HepG2 (cell line): ENCODE data around the gene SRGAP3. TPM values are rescaled to one million over a fixed set of nuclear protein-coding genes. Genes with fewer than 3 reads are reported as not detected.
A peak's percentile ranks its signal among the peaks of the same experiment; 100 is the strongest.

Experiments
- CSRNP2 ChIP-seq: sonication (generic); formaldehyde crosslinking; conservative IDR thresholded peaks from 2 replicates; pipeline ENCODE4 v1.8.0; 2022; ENCODE audit warnings: low read depth, missing genetic modification reagents
- DBP ChIP-seq: sonication (generic); formaldehyde crosslinking; IDR thresholded peaks from 2 replicates; pipeline ENCODE4 v1.4.0; 2020; ENCODE audit warnings: missing genetic modification reagents; ENCODE audit errors: not compliant biosample characterization
- ELF1 ChIP-seq: sonication (generic); formaldehyde crosslinking; IDR thresholded peaks from 2 replicates; pipeline ENCODE4 v1.4.0; 2020; ENCODE audit warnings: missing genetic modification reagents
- FOSL2 ChIP-seq: sonication (generic); formaldehyde crosslinking; IDR thresholded peaks from 2 replicates; pipeline ENCODE4 v1.4.0; 2020; ENCODE audit warnings: missing genetic modification reagents
- FOXP1 ChIP-seq, 2 experiments: fragments of 450-650 bp in 1 of 2; IDR thresholded peaks; 2 replicates each; pipeline ENCODE4 v1.6.1; 2017 to 2018; ENCODE audit warnings: antibody characterized with exemption in 1 of 2
- HNRNPL ChIP-seq: fragments of 200-400 bp; formaldehyde crosslinking; IDR thresholded peaks from 2 replicates; pipeline ENCODE4 v1.6.1; 2017; ENCODE audit warnings: mild to moderate bottlenecking, low read depth, low read length
- ISX ChIP-seq: sonication (generic); formaldehyde crosslinking; conservative IDR thresholded peaks from 2 replicates; pipeline ENCODE4 v1.5.0; 2020; ENCODE audit warnings: missing genetic modification reagents
- KDM2A ChIP-seq: sonication (generic); formaldehyde crosslinking; IDR thresholded peaks from 2 replicates; pipeline ENCODE4 v1.4.0; 2020; ENCODE audit warnings: low read depth, missing genetic modification reagents, borderline replicate concordance
- LCORL ChIP-seq, 2 experiments: fragments of 450-650 bp in 1 of 2; sonication (generic) in 1 of 2; formaldehyde crosslinking in 1 of 2; IDR thresholded peaks; 2 replicates each; pipeline versions ENCODE4 v1.5.0 to v1.6.1; 2017 to 2020; ENCODE audit warnings: antibody characterized with exemption in 1 of 2, missing genetic modification reagents in 1 of 2
- MAZ ChIP-seq, 2 experiments: sonication (generic) in 1 of 2; formaldehyde crosslinking in 1 of 2; IDR thresholded peaks; 2 replicates each; pipeline versions ENCODE4 v1.5.0 to v1.6.1; 2012 to 2020; ENCODE audit warnings: low read depth in 2 of 2, mild to moderate bottlenecking in 2 of 2, borderline replicate concordance in 1 of 2, improper control_type of control experiment in 1 of 2, low read length in 1 of 2, missing genetic modification reagents in 1 of 2, moderate library complexity in 1 of 2
- PHF21A ChIP-seq: sonication (generic); formaldehyde crosslinking; IDR thresholded peaks from 2 replicates; pipeline ENCODE4 v1.5.0; 2020; ENCODE audit warnings: mild to moderate bottlenecking, missing genetic modification reagents
- PRMT3 ChIP-seq: sonication (generic); formaldehyde crosslinking; IDR thresholded peaks from 2 replicates; pipeline ENCODE4 v1.8.1; 2022; ENCODE audit warnings: low read depth, mild to moderate bottlenecking, moderate library complexity, missing genetic modification reagents, borderline replicate concordance
- SRF ChIP-seq: IDR thresholded peaks from 2 replicates; pipeline ENCODE4 v1.6.1; 2011; ENCODE audit warnings: mild to moderate bottlenecking, low read depth, low read length, moderate library complexity
- SRY ChIP-seq: sonication (generic); formaldehyde crosslinking; IDR thresholded peaks from 2 replicates; pipeline ENCODE4 v1.8.0; 2022; ENCODE audit warnings: mild to moderate bottlenecking, missing genetic modification reagents
- TFDP1 ChIP-seq: IDR thresholded peaks from 2 replicates; pipeline ENCODE4 v1.6.1; 2016; ENCODE audit warnings: missing compliant biosample characterization, missing genetic modification reagents, borderline replicate concordance
- ZBTB34 ChIP-seq: sonication (generic); formaldehyde crosslinking; IDR thresholded peaks from 2 replicates; pipeline ENCODE4 v1.8.0; 2022; ENCODE audit warnings: mild to moderate bottlenecking, missing genetic modification reagents
- ZNF639 ChIP-seq: conservative IDR thresholded peaks from 2 replicates; pipeline ENCODE4 v1.6.1; 2018; ENCODE audit warnings: missing genetic modification reagents
- ZSCAN25 ChIP-seq: sonication (generic); formaldehyde crosslinking; IDR thresholded peaks from 2 replicates; pipeline ENCODE4 v1.8.0; 2022; ENCODE audit warnings: mild to moderate bottlenecking, missing genetic modification reagents
- ZSCAN29 ChIP-seq: sonication (generic); formaldehyde crosslinking; conservative IDR thresholded peaks from 2 replicates; pipeline ENCODE4 v1.4.0; 2020; ENCODE audit warnings: mild to moderate bottlenecking, missing genetic modification reagents
- polyA plus RNA-seq, 8 experiments: library from polyadenylated mRNA; depleted of rRNA in 3 of 8; stranded (reverse) in 7 of 8; unstranded in 1 of 8; fragments of >200 nt; fragmentation: Illumina TruSeq in 4 of 8; extraction: Trizol in 4 of 8; gene quantifications; 2 replicates each; pipeline versions ENCODE4 v1.2.1 to v1.2.3, GENCODE V29; 2011 to 2016; ENCODE audit warnings: low read depth in 4 of 8, missing spikeins in 1 of 8, mixed read lengths in 1 of 8; ENCODE audit not compliant: insufficient read depth in 1 of 8
- total RNA-seq, 5 experiments: library from RNA; depleted of rRNA; stranded (reverse); fragments of >200 nt; fragmentation: Illumina TruSeq; extraction: Trizol; gene quantifications; 2 replicates each; pipeline ENCODE4 v1.2.3, GENCODE V29; 2016; ENCODE audit warnings: low read depth in 1 of 5
- TF ChIP-seq, protein P1 (sequence below): sonication (generic); formaldehyde crosslinking; IDR thresholded peaks from 2 replicates; pipeline ENCODE4 v1.4.0; 2020; ENCODE audit warnings: missing genetic modification reagents

SRGAP3 gene
- total and polyA plus RNA-seq, 2 of the 13 experiments (the other 11 are each of a cell fraction or from before 2014, with no cell fraction given) = 1.2 to 1.4 TPM

DNA sequence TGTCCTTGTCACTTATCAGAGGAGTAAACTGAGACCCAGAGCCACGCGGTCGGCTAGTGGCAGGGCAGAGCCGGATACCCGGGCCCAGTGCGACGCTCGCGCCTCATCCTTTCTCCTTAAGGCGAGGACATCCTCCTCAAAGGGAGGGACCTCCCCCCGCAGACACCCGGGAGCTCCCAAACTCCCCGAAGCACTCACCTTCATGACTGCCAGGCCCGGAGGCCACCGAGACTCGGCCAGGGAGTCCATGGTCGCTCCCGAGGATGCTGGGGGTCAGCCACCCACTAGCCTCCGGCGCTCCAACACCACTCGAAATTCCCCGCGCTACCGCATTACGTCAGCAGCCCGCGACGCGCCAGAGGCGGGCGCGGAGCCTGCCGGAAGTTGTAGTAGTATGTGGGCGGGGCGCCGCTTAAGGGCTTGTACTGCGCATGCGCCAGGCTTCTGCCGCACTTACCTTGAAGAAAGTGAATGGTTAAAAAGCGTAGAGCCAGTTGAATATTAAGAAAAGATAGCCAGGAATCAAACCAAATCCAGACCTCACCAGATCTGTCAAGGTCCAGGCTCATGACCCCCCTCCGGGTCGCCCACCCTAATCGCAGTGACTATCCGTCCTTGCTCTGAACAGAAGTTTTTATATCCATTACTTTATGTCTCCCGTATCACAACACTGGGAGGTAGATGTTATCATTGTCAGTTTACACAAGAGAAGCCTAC lies 286.2 kb downstream of the SRGAP3 start, which contains the start of gene RAD18 (continued):
- TF ChIP-seq ZNF639 (CRISPR knock-in tag) (no peak), MAZ (IDR thresholded peaks at IDR 0.05; ENCODE audit: borderline replicate concordance, low read depth, low read length) (peak; percentile 56; the same call in 1 of the 2 replicates), MAZ (CRISPR knock-in tag; IDR thresholded peaks at IDR 0.05; ENCODE audit: low read depth) (peak; percentile 45; the same call in 1 of the 2 replicates), LCORL (IDR thresholded peaks at IDR 0.05) (no peak), LCORL (CRISPR knock-in tag; IDR thresholded peaks at IDR 0.05) (no peak), ISX (CRISPR knock-in tag) (no peak), KDM2A (CRISPR knock-in tag) (peak; percentile 89), FOSL2 (CRISPR knock-in tag) (peak; percentile 45), PHF21A (no peak), PRMT3 (CRISPR knock-in tag) (no peak), FOXP1 (IDR thresholded peaks at IDR 0.05) (no peak), FOXP1 (CRISPR knock-in tag; IDR thresholded peaks at IDR 0.05) (no peak), HNRNPL (no peak), ELF1 (peak; percentile 90), CSRNP2 (CRISPR knock-in tag) (no peak), ZBTB34 (CRISPR knock-in tag) (peak; percentile 68), ZSCAN25 (no peak), DBP (CRISPR knock-in tag) (no peak), TFDP1 (CRISPR knock-in tag) (peak; percentile 99), ZSCAN29 (CRISPR knock-in tag) (no peak), SRY (peak; percentile 64; the same call in 1 of the 2 replicates), SRF (peak; percentile 69)
- TF ChIP-seq, protein P1, sequence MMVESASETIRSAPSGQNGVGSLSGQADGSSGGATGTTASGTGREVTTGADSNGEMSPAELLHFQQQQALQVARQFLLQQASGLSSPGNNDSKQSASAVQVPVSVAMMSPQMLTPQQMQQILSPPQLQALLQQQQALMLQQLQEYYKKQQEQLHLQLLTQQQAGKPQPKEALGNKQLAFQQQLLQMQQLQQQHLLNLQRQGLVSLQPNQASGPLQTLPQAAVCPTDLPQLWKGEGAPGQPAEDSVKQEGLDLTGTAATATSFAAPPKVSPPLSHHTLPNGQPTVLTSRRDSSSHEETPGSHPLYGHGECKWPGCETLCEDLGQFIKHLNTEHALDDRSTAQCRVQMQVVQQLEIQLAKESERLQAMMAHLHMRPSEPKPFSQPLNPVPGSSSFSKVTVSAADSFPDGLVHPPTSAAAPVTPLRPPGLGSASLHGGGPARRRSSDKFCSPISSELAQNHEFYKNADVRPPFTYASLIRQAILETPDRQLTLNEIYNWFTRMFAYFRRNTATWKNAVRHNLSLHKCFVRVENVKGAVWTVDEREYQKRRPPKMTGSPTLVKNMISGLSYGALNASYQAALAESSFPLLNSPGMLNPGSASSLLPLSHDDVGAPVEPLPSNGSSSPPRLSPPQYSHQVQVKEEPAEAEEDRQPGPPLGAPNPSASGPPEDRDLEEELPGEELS (CRISPR knock-in tag) = no peak
